ENCODE data around the gene CST5.

The CST5 gene

DNA sequence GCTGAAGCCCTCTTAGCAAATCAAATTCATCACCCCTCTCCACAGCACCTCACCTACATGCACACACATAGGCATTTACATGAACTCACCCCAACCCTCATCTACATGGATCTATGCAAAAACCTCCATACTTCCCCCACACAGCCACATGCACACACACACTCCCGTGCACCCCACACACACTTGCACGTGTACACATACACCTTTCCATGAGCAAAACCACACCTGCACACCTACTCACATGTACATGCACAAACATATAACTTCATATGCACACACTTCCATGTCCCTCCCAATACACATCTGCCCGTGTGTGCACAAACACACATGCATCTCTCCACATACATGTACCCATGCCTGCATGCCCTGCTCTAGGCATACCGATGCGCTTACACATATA, 23.3 kb downstream of the CST5 start:
- Histone ChIP-seq H3K27me3 (replicated peaks; ENCODE audit: insufficient read depth, low read length) (no peaks in the 10 kb centered on the region), H4K20me1 (ENCODE audit: insufficient read depth, low read length) (no peaks in the 10 kb centered on the region), H3K79me2 (ENCODE audit: low read length) (no peaks in the 10 kb centered on the region), H3K4me1 (ENCODE audit: low read length) (no peaks in the 10 kb centered on the region), H3F3A (ENCODE audit: insufficient read depth, low read length) (no peaks in the 10 kb centered on the region), H3K9ac (ENCODE audit: low read length) (no peak overlapping the region), H3K27ac (ENCODE audit: low read length) (no peak overlapping the region), H3K9me2 (replicated peaks; ENCODE audit: insufficient read depth, low read length) (no peaks in the 10 kb centered on the region), H3K4me2 (ENCODE audit: low read depth, low read length) (no peak overlapping the region), H3K36me3 (replicated peaks; ENCODE audit: insufficient read depth, low read length) (no peaks in the 10 kb centered on the region), H3K4me3 (ENCODE audit: low read length) (no peak overlapping the region), H3K9me3 (replicated peaks; ENCODE audit: insufficient read depth, low read length) (no peaks in the 10 kb centered on the region), H2AFZ (ENCODE audit: low read length) (no peak overlapping the region)
- no peak for DNase-seq
- TF ChIP-seq EZH2phosphoT487 (IDR thresholded peaks at IDR 0.05; ENCODE audit: low read length) (no peak), EZH2 (optimal IDR thresholded peaks at IDR 0.05; ENCODE audit: low read depth, low read length) (no peak)
- TF ChIP-seq, protein P1, sequence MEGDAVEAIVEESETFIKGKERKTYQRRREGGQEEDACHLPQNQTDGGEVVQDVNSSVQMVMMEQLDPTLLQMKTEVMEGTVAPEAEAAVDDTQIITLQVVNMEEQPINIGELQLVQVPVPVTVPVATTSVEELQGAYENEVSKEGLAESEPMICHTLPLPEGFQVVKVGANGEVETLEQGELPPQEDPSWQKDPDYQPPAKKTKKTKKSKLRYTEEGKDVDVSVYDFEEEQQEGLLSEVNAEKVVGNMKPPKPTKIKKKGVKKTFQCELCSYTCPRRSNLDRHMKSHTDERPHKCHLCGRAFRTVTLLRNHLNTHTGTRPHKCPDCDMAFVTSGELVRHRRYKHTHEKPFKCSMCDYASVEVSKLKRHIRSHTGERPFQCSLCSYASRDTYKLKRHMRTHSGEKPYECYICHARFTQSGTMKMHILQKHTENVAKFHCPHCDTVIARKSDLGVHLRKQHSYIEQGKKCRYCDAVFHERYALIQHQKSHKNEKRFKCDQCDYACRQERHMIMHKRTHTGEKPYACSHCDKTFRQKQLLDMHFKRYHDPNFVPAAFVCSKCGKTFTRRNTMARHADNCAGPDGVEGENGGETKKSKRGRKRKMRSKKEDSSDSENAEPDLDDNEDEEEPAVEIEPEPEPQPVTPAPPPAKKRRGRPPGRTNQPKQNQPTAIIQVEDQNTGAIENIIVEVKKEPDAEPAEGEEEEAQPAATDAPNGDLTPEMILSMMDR (IDR thresholded peaks at IDR 0.05; ENCODE audit: low read length), result no peak

DNA sequence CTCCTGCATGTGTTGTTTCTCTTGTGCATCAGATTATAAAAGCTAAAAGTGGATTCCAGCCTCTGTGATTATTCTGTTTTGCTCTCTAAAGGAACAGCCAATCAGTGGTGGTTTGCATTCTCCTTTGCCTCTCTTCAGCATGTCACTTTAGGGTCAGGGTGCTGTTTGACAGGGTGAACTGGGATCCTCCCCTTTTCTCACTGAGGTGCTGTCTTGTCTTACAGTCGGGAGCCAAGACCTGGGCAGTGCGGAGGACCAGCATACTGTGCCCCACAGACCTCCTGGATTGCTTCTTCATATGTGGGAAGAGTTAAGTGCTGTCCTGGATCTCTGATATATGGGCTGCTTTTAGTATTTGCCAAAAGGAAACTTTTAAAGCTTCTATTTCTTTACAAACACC, 37.9 kb downstream of the CST5 start:
- no peaks in the 10 kb centered on the region for H3K79me2 ChIP-seq (ENCODE audit: low read length)

GRCh38 chr20:23835716-23836115, 43.8 kb downstream of the CST5 start:
- no peak for DNase-seq

More for the DNA sequence above, 37.9 kb downstream of the CST5 start:
- Histone ChIP-seq H4K20me1 (ENCODE audit: insufficient read depth, low read length) (no peaks in the 10 kb centered on the region), H3K4me2 (ENCODE audit: low read depth, low read length) (no peak overlapping the region), H3K9me3 (replicated peaks; ENCODE audit: insufficient read depth, low read length) (no peaks in the 10 kb centered on the region), H3K36me3 (replicated peaks; ENCODE audit: insufficient read depth, low read length) (no peaks in the 10 kb centered on the region), H3K9ac (ENCODE audit: low read length) (no peak overlapping the region), H3K4me3 (ENCODE audit: low read length) (no peak overlapping the region), H3F3A (ENCODE audit: insufficient read depth, low read length) (no peaks in the 10 kb centered on the region), H3K4me1 (ENCODE audit: low read length) (no peaks in the 10 kb centered on the region), H3K27me3 (replicated peaks; ENCODE audit: insufficient read depth, low read length) (no peaks in the 10 kb centered on the region), H3K27ac (ENCODE audit: low read length) (no peak overlapping the region), H2AFZ (ENCODE audit: low read length) (no peak overlapping the region), H3K9me2 (replicated peaks; ENCODE audit: insufficient read depth, low read length) (no peaks in the 10 kb centered on the region)
- TF ChIP-seq EZH2phosphoT487 (IDR thresholded peaks at IDR 0.05; ENCODE audit: low read length), result no peak
- TF ChIP-seq EZH2 (optimal IDR thresholded peaks at IDR 0.05; ENCODE audit: low read depth, low read length), result no peak
- TF ChIP-seq, protein P1 (IDR thresholded peaks at IDR 0.05; ENCODE audit: low read length), result no peak
- DNase-seq, result no peak

More at GRCh38 chr20:23835716-23836115, 43.8 kb downstream of the CST5 start:
- Histone ChIP-seq H3K9me3 (replicated peaks; ENCODE audit: insufficient read depth, low read length) (no peaks in the 10 kb centered on the region), H3K4me2 (ENCODE audit: low read depth, low read length) (no peak overlapping the region), H3K9me2 (replicated peaks; ENCODE audit: insufficient read depth, low read length) (no peaks in the 10 kb centered on the region), H4K20me1 (ENCODE audit: insufficient read depth, low read length) (no peaks in the 10 kb centered on the region), H3K4me3 (ENCODE audit: low read length) (no peak overlapping the region), H3K36me3 (replicated peaks; ENCODE audit: insufficient read depth, low read length) (no peaks in the 10 kb centered on the region), H3K4me1 (ENCODE audit: low read length) (peaks cover 32% of the 10 kb centered on the region), H3K27me3 (replicated peaks; ENCODE audit: insufficient read depth, low read length) (no peaks in the 10 kb centered on the region), H3K9ac (ENCODE audit: low read length) (no peak overlapping the region), H2AFZ (ENCODE audit: low read length) (no peak overlapping the region), H3K27ac (ENCODE audit: low read length) (no peak overlapping the region), H3F3A (ENCODE audit: insufficient read depth, low read length) (peaks cover 13% of the 10 kb centered on the region), H3K79me2 (ENCODE audit: low read length) (no peaks in the 10 kb centered on the region)
- TF ChIP-seq, protein P1 (IDR thresholded peaks at IDR 0.05; ENCODE audit: low read length), result no peak
- no peak for TF ChIP-seq EZH2phosphoT487 (IDR thresholded peaks at IDR 0.05; ENCODE audit: low read length)
- TF ChIP-seq EZH2 (optimal IDR thresholded peaks at IDR 0.05; ENCODE audit: low read depth, low read length), result no peak
